GM23248 (cell line): ENCODE data around the gene ZKSCAN5.
"Not testable (repeated sequence)": the region's sequence is repeated elsewhere in the genome, so short reads cannot be mapped to it uniquely, and the experiment has no call there.

ENCODE experiments used
- EZH2 ChIP-seq: fragments of 200-600 bp; sonication (generic); IDR thresholded peaks from 2 replicates; pipeline ENCODE4 v1.6.1; 2018; ENCODE audit warnings: antibody characterized with exemption, mild to moderate bottlenecking; ENCODE audit not compliant: insufficient read depth, poor library complexity, severe bottlenecking
- EZH2phosphoT487 ChIP-seq: fragments of 200-600 bp; sonication (generic); IDR thresholded peaks from 2 replicates; pipeline ENCODE4 v1.6.1; 2018; ENCODE audit warnings: antibody characterized with exemption, moderate library complexity, mild to moderate bottlenecking, low read depth; ENCODE audit not compliant: insufficient read depth

- not testable (repeated sequence) for TF ChIP-seq EZH2, EZH2phosphoT487
Observed at GRCh38 chr7:99501236-99501635, 3.2 kb upstream of the ZKSCAN5 start.
